KG1 (cell line): ENCODE measurements around the gene SPATA7.

Experiments used
- DNase-seq: peaks from one replicate; lab custom pipeline; 2025; lab: John Stamatoyannopoulos, UW

Gene SPATA7

GRCh38 chr14:88417594-88417993 is 32.1 kb downstream of the SPATA7 start:
- no peak for DNase-seq

- DNase-seq, result no peak
Measured at GRCh38 chr14:88420187-88420586, 34.7 kb downstream of the SPATA7 start.

- DNase-seq, result no peak
Measured at GRCh38 chr14:88421286-88421685, 35.8 kb downstream of the SPATA7 start.

- no peak for DNase-seq
Measured at GRCh38 chr14:88422047-88422446, 36.6 kb downstream of the SPATA7 start.

GRCh38 chr14:88422919-88423650 is 37.6 kb downstream of the SPATA7 start:
- no peak for DNase-seq

GRCh38 chr14:88424573-88424972 is 39.1 kb downstream of the SPATA7 start:
- no peak for DNase-seq

- no peak for DNase-seq
Measured at GRCh38 chr14:88426271-88426670, 40.8 kb downstream of the SPATA7 start.

- DNase-seq, result no peak
Measured at GRCh38 chr14:88430976-88431375, 45.5 kb downstream of the SPATA7 start.

- no peak for DNase-seq
Measured at GRCh38 chr14:88437658-88438057, 52.2 kb downstream of the SPATA7 start.

GRCh38 chr14:88439088-88439487 is 53.6 kb downstream of the SPATA7 start:
- no peak for DNase-seq

- DNase-seq, result no peak
Measured at GRCh38 chr14:88452231-88452630, 66.8 kb downstream of the SPATA7 start.

GRCh38 chr14:88454886-88455285 is 69.4 kb downstream of the SPATA7 start:
- no peak for DNase-seq

- DNase-seq, result no peak
Measured at GRCh38 chr14:88463318-88463717, 77.9 kb downstream of the SPATA7 start.

- DNase-seq, result no peak
Measured at GRCh38 chr14:88468406-88468805, 82.9 kb downstream of the SPATA7 start.

GRCh38 chr14:88470542-88471440 is 85.3 kb downstream of the SPATA7 start:
- DNase-seq, result no peak

- no peak for DNase-seq
Measured at GRCh38 chr14:88473791-88474190, 88.3 kb downstream of the SPATA7 start.

GRCh38 chr14:88476214-88476774 is 90.8 kb downstream of the SPATA7 start:
- DNase-seq, result no peak

- no peak for DNase-seq
Measured at GRCh38 chr14:88476825-88477224, 91.4 kb downstream of the SPATA7 start.

GRCh38 chr14:88477513-88478250 is 92.2 kb downstream of the SPATA7 start:
- no peak for DNase-seq

- DNase-seq, result no peak
Measured at GRCh38 chr14:88478931-88479330, 93.5 kb downstream of the SPATA7 start.

- DNase-seq, result no peak
Measured at GRCh38 chr14:88479574-88479987, 94.1 kb downstream of the SPATA7 start.

GRCh38 chr14:88481059-88481458 is 95.6 kb downstream of the SPATA7 start:
- DNase-seq, result no peak
